HEK293 (cell line): Measurements from ENCODE around the gene SLC39A7.
A peak's percentile ranks its signal among the peaks of the same experiment; 100 is the strongest.

Source experiments
- CTCF ChIA-PET: fragments of 350-600 bp; formaldehyde crosslinking; extraction: SDS; loops from one replicate; lab custom pipeline; 2021; ENCODE audit warnings: antibody characterized with exemption; lab: Yijun Ruan, JAX
- POLR2A ChIA-PET: fragments of 300-600 bp; formaldehyde crosslinking; extraction: SDS; loops from one replicate; lab custom pipeline; 2020; ENCODE audit warnings: antibody characterized with exemption, inconsistent platforms; lab: Yijun Ruan, JAX
- H3K27ac ChIP-seq: fragments of 200-500 bp; sonication (Bioruptor generic); 2 replicates; pipeline ENCODE4 v1.5.1; 2014; ENCODE audit warnings: low read depth, low read length, control low read depth, inconsistent platforms; ENCODE audit errors: extremely low read depth
- H3K36me3 ChIP-seq, 2 experiments: fragments of 200-500 bp in 1 of 2; sonication (Bioruptor generic) in 1 of 2; 1 replicate in 1 of 2; 2 replicates in 1 of 2; pipeline ENCODE4 v1.5.1; 2014 to 2017; ENCODE audit warnings: inconsistent platforms in 2 of 2, low read length in 2 of 2; ENCODE audit not compliant: control insufficient read depth in 2 of 2, insufficient read depth in 1 of 2
- H3K4me1 ChIP-seq: fragments of 200-500 bp; sonication (Bioruptor generic); 2 replicates; pipeline ENCODE4 v1.5.1; 2014; ENCODE audit warnings: mild to moderate bottlenecking, low read length, inconsistent platforms; ENCODE audit not compliant: control insufficient read depth, insufficient read depth
- H3K4me3 ChIP-seq: 2 replicates; pipeline ENCODE4 v1.5.1; 2011; ENCODE audit warnings: low read depth, mild to moderate bottlenecking, control low read depth, low read length, moderate library complexity
- H3K9me3 ChIP-seq: fragments of 200-500 bp; sonication (Bioruptor generic); 2 replicates; pipeline ENCODE4 v1.5.1; 2014; ENCODE audit warnings: low read depth, low read length, inconsistent platforms; ENCODE audit not compliant: control insufficient read depth, insufficient read depth
- KLF1 ChIP-seq: fragments of 450-650 bp; formaldehyde crosslinking; IDR thresholded peaks from 2 replicates; pipeline ENCODE4 v1.5.1; 2016; ENCODE audit warnings: missing biosample characterization, missing genetic modification characterization
- KLF9 ChIP-seq: fragments of 450-650 bp; formaldehyde crosslinking; IDR thresholded peaks from 2 replicates; pipeline ENCODE4 v1.5.1; 2016; ENCODE audit warnings: missing biosample characterization, missing genetic modification characterization, low read depth
- PRDM1 ChIP-seq: fragments of 450-650 bp; formaldehyde crosslinking; IDR thresholded peaks from 2 replicates; pipeline ENCODE4; 2016; ENCODE audit warnings: missing biosample characterization, missing genetic modification characterization
- ZBTB44 ChIP-seq: fragments of 450-650 bp; IDR thresholded peaks from 2 replicates; pipeline ENCODE4 v1.5.1; 2018; ENCODE audit warnings: missing biosample characterization, mild to moderate bottlenecking, missing genetic modification characterization
- ZNF2 ChIP-seq: fragments of 450-650 bp; formaldehyde crosslinking; IDR thresholded peaks from 2 replicates; pipeline ENCODE4 v1.5.1; 2016; ENCODE audit warnings: missing biosample characterization, missing genetic modification characterization
- ZNF23 ChIP-seq: fragments of 450-650 bp; formaldehyde crosslinking; IDR thresholded peaks from 2 replicates; pipeline ENCODE4 v1.5.1; 2016; ENCODE audit warnings: missing biosample characterization, missing genetic modification characterization, borderline replicate concordance
- ZNF335 ChIP-seq: fragments of 450-650 bp; formaldehyde crosslinking; conservative IDR thresholded peaks from 2 replicates; pipeline ENCODE4 v1.5.1; 2016; ENCODE audit warnings: missing biosample characterization, missing genetic modification characterization
- ZNF341 ChIP-seq: fragments of 450-650 bp; formaldehyde crosslinking; IDR thresholded peaks from 2 replicates; pipeline ENCODE4; 2016; ENCODE audit warnings: low read depth, missing biosample characterization, missing genetic modification characterization
- ZNF362 ChIP-seq: fragments of 450-650 bp; formaldehyde crosslinking; IDR thresholded peaks from 2 replicates; pipeline ENCODE4 v1.5.1; 2016; ENCODE audit warnings: missing biosample characterization, missing genetic modification characterization
- ZNF366 ChIP-seq: fragments of 450-650 bp; formaldehyde crosslinking; conservative IDR thresholded peaks from 2 replicates; pipeline ENCODE4 v1.5.1; 2016; ENCODE audit warnings: missing biosample characterization, missing genetic modification characterization
- ZNF513 ChIP-seq: fragments of 450-650 bp; IDR thresholded peaks from 2 replicates; pipeline ENCODE4 v1.5.1; 2018; ENCODE audit warnings: missing biosample characterization, missing genetic modification characterization
- ZNF529 ChIP-seq: fragments of 450-650 bp; formaldehyde crosslinking; IDR thresholded peaks from 2 replicates; pipeline ENCODE4 v1.5.1; 2017; ENCODE audit warnings: missing genetic modification characterization, missing biosample characterization; ENCODE audit not compliant: insufficient replicate concordance
- ZNF560 ChIP-seq: fragments of 450-650 bp; formaldehyde crosslinking; IDR thresholded peaks from 2 replicates; pipeline ENCODE4 v1.5.1; 2017; ENCODE audit warnings: missing biosample characterization, missing genetic modification characterization, borderline replicate concordance
- ZNF580 ChIP-seq: fragments of 450-650 bp; formaldehyde crosslinking; IDR thresholded peaks from 2 replicates; pipeline ENCODE4 v1.5.1; 2016; ENCODE audit warnings: missing biosample characterization, missing genetic modification characterization
- ZNF610 ChIP-seq: fragments of 450-650 bp; formaldehyde crosslinking; IDR thresholded peaks from 2 replicates; pipeline ENCODE4 v1.5.1; 2016; ENCODE audit warnings: missing biosample characterization, missing genetic modification characterization, borderline replicate concordance
- ZNF704 ChIP-seq: fragments of 450-650 bp; formaldehyde crosslinking; IDR thresholded peaks from 2 replicates; pipeline ENCODE4 v1.5.1; 2016; ENCODE audit warnings: missing biosample characterization, missing genetic modification characterization
- ZXDB ChIP-seq: fragments of 450-650 bp; formaldehyde crosslinking; IDR thresholded peaks from 2 replicates; pipeline ENCODE4 v1.5.1; 2016; ENCODE audit warnings: missing biosample characterization, missing genetic modification characterization

SLC39A7 gene

GRCh38 chr6:33211136-33211535, 10.5 kb downstream of the SLC39A7 start (continued):
- TF ChIP-seq ZNF23 (tag by site-specific recombination) (no peak), ZNF529 (no peak), ZXDB (no peak), ZNF704 (tag by site-specific recombination) (no peak), ZNF560 (tag by site-specific recombination) (no peak), ZNF513 (tag by site-specific recombination) (no peak), ZNF362 (no peak), PRDM1 (tag by site-specific recombination) (no peak), ZNF580 (tag by site-specific recombination) (no peak), ZNF610 (tag by site-specific recombination) (no peak), ZNF341 (tag by site-specific recombination) (no peak)

GRCh38 chr6:33211666-33212422, 11.2 kb downstream of the SLC39A7 start:
- TF ChIP-seq ZNF2 (tag by site-specific recombination), result no peak
- TF ChIP-seq KLF9 (tag by site-specific recombination), result 0 out of 2 replicates have a peak, but pooled peaks have one; percentile 19
- TF ChIP-seq KLF1 (tag by site-specific recombination), result peak; percentile 28
- TF ChIP-seq ZBTB44 (tag by site-specific recombination), result no peak
- TF ChIP-seq ZNF366 (tag by site-specific recombination), result peak; percentile 55; the same call in 1 of the 2 replicates
- TF ChIP-seq PRDM1 (tag by site-specific recombination), result peak; percentile 95
- ChIA-PET POLR2A (interaction anchor here (0.9 to 2.0 kb wide), 4 partner anchors 15 to 65 kb away, joined by 3 to 10 read pairs (median 4); partner anchors contain the start of gene B3GALT4), CTCF (interaction anchor here (0.6 to 3.9 kb wide), 3 partner anchors 36 to 118 kb away, joined by 3 to 30 read pairs (median 5); no protein-coding TSS in a partner anchor)
- H3K36me3 ChIP-seq, result peaks cover 11 to 26% of the 10 kb centered on the region in 2 experiments; a peak in 2 of 3 replicates
- H3K27ac ChIP-seq, result no peak overlapping the region
- H3K4me1 ChIP-seq, result peaks cover 11% of the 10 kb centered on the region
- H3K9me3 ChIP-seq, result no peaks in the 10 kb centered on the region
- H3K4me3 ChIP-seq, result no peak overlapping the region

GRCh38 chr6:33212857-33213165, 12.1 kb downstream of the SLC39A7 start:
- POLR2A ChIA-PET, result interaction anchor here (0.9 to 2.0 kb wide), 5 partner anchors 14 to 241 kb away, joined by 3 to 10 read pairs (median 4); partner anchors contain the start of gene B3GALT4
- peak overlapping the region; percentile 38 for H3K4me3 ChIP-seq
- H3K9me3 ChIP-seq, result no peaks in the 10 kb centered on the region
- no peak overlapping the region for H3K27ac ChIP-seq
- H3K36me3 ChIP-seq, result peaks cover 11 to 26% of the 10 kb centered on the region in 2 experiments; a peak in 2 of 3 replicates
- TF ChIP-seq ZNF335 (tag by site-specific recombination) (no peak), PRDM1 (tag by site-specific recombination) (peak; percentile 76)
- TF ChIP-seq, all 188 proteins: peak for 1
- H3K4me1 ChIP-seq, result peaks cover 8% of the 10 kb centered on the region
- CTCF ChIA-PET, result interaction anchor here (0.6 to 1.5 kb wide), 3 partner anchors 27 to 212 kb away, joined by 3 to 5 read pairs (median 4); no protein-coding TSS in a partner anchor
